ENCODE results near the gene EPHB2.
"Not testable (repeated sequence)": the region's sequence is repeated elsewhere in the genome, so short reads cannot be mapped to it uniquely, and the experiment has no call there.

Gene EPHB2

DNA sequence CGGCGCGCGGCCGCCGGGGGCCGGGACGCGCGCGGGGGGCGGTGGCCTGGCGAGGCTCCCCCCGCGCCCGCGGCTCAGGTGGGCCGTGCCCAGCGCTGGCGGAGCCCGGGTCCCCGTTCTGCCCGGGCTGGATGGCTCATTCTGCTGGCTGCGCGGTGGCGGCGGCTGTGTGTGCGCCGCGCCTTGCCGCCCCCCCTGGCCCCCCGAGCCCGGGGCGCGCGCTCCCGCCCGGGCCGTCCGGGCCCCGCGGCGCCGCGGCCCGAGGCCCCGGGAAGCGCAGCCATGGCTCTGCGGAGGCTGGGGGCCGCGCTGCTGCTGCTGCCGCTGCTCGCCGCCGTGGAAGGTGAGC lies at the start of gene EPHB2:
Gene EPHB2 (plus strand): TSS at position 139 of the 349 bp plus-strand sequence. CDS start 144 bp downstream, at position 283.
- no peak for DNase-seq

DNA sequence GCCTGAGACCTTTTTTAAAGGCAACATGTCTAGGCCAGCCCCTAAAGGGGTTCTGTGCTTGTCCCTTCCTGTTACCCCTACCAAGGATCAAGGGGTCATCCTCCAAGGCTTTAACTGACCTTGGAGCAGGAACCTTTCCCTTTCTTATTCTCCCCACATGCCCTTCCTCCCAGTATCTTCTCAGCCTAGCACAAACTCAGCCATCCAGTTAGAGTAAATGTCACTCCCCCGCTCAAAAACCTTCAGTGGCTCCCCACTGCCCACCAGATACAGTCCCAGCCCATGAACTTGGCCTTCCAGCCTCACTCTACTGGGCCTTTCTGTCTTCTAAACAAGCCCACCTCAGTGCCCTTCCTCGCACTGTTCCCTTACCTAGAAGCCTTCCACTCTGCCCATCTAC lies 48.8 kb upstream of the EPHB2 start:
- no peak for DNase-seq

DNA sequence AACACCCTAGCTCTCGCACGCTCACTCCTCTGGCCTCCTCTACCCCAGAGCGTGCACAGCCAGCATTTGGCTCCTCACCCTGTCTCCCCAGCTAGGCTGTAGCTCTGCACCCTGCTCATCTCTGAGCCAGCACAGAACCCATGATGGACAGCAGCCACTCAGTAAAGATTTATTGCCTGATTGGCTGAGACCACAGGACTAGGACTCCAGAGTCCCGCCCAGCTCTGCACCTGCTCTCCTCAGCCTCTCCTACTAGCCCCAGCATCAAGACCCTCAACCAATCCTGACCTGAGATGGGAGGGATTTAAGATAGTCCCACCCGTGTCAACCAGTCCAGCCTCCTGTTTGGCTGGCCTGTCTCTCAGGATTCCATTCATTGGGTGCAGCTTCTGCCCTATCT lies 48.3 kb upstream of the EPHB2 start:
- DNase-seq, result no peak

DNA sequence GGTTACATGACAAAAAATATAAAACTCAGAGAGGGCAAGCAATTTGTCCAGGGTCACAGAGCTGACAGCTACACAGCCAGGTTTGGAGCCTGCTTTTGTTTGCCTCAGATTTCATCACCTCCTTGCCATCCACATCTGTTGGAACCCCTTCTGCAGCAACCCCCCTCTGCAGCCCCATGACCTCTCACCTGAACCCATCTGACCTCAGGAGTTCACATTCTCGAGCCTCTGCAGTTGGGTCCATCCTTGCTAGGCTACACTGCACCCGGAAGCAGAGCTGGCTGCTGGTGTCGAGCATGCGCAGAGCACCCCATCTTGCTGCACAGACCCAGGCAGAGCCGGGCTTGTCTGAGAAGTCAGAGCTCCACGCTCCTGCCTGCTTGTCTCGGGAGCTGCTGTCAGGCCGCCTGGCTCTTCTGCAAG lies 47.6 kb upstream of the EPHB2 start:
- no peak for DNase-seq

DNA sequence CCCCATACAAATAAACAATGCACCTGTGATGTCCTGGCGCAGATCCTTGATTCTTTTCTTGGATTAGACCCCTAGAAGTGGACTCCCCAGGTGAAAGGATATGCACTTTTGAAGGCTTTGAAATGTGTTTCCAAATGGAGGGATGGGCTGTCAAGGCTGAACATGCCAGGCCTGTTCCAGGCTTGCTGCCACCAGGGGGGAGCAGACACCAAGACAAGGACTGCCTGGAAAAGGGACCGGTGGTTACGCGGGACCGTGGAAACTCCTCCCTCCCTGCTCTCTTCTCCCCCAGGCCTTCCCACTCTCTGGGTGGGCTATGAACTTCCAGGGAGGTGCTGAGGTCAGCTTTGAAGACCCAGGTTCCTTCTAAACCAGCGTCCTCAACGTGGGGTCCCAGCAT lies 44.9 kb upstream of the EPHB2 start:
- DNase-seq, result no peak

DNA sequence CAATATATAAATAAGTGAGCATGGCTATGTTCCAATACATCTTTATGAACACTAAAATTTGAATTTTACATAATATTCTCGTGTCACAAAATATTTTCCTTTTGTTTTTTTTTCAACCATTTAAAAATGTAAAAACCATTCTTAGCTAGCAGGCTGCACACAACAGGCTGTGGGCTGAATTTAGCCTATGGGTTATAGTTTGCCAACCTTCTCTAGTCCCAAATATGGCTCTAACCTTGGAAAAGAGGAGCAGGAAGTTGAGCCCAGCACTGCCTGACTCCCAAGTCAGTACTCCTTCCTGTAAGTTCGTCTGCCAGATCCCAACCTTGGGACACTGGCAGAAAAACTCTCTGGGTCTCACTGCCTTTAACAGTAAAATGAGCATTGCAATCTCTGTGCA lies 44.2 kb upstream of the EPHB2 start:
- DNase-seq, result no peak

DNA sequence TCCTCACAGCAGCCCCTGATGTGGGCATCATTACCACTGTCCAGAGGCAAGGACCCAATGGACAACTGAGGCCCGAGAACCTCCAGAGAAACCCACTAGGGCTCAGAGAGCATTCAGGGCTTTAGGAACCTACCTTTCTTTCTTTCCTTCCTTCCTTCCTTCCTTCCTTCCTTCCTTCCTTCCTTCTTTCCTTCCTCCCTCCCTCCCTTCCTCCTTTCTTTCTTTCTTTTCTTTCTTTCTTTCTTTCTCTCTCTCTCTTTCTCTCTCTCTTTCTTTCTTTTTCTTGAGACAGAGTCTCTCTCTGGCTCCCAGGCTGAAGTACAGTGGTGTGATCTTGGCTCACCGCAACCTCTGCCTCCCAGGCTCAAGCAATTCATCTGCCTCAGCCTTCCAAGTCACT lies 41.8 kb upstream of the EPHB2 start:
- DNase-seq, result not testable (repeated sequence)

DNA sequence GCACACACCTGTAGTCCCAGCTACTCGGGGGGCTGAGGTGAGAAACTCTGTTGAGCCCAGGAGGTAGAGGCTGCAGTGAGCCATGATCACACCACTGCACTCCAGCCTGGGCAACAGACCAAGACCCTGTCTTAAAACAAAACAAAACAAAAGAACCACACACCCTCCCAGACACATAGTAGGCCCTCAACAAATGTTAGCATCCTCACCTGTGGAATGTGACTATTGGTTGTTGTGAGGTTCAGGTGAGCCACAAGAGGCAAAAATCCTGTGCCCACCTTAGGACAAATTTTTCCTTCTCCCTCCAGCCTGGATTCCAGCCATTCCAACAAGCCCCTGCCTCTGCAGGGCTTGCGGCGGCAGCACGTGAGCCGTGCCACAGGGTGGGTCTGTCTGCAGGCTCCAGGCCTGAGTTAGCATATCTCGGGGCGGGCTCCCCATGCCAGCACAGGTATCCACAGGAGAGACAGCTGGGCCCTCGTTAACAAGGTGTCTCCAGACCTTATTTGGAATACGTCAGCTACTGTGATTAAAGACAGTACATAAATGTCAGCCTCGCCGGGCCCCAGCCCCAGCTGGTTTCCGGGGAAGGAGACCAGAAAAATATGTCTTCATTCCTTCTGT lies 40.2 kb upstream of the EPHB2 start:
- DNase-seq, result no peak

DNA sequence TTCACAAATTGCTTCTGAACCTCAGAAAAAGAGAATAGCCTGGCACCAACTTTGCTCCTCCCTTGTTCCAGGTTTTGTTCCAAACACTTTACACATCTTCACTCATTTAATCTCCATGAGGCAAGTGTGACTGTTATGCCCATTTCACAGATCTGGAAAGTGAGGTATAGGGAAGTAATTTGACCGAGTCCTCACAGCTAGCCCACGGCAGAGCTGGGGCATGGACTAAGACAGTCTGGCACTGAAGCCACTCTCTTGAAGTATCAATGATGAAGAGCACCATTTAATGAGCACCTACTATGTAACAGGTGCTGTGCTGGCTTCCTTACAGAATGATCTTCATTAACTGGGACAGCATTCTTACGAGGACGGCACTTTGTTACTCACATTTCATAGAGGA lies 38.6 kb upstream of the EPHB2 start:
- no peak for DNase-seq

DNA sequence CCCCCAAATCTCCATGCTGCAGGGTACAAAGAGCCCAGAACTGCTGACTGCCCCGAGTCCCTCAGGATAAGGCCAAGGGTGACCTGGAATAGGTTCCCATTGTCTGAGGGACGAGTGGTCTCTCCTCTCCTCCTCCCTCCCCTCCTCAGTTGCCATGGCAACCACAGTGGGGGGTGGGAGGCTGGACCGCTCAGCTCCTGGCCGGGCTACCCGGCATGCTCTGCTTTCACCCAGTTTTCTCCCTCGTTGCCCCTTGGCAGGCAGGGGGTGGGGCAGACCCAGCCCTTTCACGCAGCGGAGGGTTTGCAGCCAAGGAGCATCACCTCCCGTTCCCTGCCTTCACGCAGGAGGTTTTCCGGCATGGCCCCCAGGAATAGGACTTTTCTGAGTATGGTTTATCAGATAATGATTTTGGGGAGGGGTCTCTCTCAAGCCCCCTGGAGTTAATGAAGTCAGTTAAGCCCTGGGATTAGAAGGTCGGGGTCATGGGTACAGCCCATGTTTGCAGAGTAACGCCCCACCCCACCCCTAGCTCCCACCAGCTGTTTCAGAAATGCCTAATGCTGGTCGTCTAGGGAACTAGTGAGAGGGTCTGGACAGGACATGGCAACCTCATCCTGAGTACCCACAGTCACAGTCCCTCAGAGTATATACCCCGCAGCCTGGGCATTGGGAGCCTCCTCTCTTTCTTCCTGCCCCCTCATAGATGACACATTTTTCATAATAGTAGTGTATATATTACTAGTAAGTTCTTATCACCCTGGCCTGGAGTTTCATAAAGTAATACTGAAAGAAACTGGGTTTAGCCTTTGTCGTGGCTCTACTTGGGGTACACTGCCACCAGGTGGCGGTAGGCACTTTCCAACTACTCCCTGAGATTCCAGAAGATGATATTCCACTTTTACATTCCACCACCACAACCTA lies 36.9 kb upstream of the EPHB2 start:
- DNase-seq, result no peak

DNA sequence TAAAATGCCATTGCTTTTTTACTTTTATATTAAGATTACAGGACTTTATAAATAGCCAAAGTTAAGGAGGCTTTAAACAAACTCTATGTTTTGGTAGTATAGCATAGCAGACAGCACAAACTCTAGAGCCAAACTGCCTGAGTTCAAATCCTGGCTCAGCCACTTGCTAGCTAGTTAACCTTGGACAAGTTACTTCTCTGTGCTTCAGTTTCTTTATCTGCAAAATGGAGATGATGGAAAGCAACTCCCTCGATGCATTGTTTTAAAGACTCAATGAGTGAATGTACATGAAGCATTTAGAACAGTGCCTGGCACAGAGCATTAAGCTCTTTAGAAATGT lies 36.3 kb upstream of the EPHB2 start:
- DNase-seq, result no peak

DNA sequence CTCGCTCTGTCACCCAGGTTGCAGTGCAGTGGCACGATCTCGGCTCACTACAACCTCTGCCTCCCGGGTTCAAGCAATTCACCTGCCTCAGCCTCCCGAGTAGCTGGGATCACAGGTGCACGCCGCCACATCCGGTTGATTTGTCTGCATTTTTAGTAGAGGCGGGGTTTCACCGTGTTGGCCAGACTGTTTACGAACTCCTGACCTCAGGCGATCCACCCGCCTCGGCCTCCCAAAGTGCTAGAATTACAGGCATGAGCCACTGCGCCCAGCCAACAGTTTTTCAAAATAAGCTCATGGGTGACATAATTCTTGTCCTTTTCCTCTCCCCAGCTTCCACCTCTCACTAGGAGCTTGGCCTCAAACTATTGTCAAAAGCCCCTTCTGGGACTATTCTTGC lies 34.5 kb upstream of the EPHB2 start:
- not testable (repeated sequence) for DNase-seq

DNA sequence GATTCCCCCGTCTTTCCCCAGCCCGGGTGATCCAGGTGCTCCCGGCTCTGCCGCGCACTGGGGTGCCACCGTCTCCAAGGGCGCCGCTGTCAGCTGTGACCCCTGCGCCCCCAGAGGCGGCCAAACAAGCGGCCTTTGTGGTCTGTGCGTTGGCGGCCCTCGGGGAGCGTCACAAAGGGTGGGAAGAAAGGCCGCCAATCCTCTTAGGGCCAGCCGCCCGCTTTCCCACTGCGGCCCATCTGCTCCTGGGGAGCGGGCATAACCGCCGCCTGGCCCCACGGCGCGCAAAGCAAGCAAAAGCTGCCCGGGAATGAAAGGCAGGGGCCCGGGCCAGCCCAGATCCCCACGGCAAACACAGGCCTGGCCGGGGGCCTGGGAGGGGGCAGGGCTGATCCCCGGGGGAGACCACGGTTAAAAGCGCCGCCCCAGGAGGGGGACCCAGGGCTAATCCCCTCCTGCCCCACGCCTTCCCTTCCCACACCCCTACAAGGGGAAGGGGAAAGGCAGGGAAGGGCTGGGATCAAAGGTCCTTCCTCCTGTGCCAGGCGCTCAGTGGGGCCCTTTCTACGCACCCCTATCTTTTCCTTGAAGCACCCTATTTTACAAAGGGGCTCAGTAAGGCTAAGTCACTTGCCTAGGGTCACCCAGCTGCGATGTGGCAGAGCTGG lies 33.6 kb upstream of the EPHB2 start:
- DNase-seq, result no peak

DNA sequence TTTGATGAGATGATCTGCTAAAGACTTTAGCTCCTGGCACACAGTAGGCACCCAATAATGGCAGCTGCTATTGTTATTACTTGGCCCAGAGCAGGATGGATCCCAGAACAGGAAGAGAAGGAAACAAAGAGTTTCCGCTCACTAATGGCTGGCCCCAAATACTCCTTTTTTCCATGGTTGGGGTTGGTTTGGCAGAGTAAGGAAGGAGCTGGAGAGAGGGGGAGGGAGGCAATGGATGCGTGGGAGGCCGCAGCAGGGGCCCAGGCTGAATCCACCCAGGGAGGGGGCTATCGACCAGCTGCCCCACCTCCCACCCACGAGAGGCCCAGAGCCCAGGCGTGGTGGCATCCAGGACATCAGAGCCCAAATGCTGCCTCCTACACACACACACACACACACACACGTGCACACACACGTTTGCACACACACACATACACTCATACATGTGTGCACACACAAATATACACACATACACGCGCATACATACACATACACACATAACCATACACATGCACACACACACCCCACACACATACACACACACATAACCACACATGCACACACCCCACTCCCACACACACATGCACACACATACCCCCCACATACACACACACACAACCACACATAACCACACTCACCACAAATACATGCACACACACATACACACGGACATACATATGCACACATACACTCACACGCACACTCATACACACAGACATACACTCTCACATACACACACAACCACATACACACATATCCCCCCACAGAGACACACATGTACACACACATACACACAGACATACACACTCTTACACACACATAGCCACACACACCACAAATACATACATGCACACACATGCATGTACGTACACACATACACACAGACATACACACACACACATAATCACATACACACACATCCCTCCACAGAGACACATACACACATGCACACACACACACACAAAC lies 32.4 kb upstream of the EPHB2 start:
- no peak for DNase-seq

DNA sequence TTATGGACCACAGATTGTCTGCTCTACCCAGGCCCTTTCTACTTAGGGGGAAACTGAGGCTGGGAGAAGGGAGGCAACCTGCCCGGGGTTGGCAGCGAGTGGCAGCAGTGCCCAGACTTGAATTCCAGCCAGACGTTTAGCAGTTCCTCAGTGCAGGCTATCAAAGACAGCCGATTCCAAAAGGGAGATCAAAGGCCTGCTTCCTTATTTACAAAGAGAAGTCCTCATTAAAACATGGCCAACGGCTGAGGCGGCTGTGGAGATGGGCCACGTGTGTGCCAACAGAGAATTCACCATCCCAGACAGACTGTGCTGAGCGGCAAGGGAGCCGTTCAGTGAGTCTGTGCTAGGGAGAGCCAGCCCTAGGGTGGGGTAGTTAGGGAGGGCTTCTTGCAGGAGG lies 29.9 kb upstream of the EPHB2 start:
- no peak for DNase-seq

DNA sequence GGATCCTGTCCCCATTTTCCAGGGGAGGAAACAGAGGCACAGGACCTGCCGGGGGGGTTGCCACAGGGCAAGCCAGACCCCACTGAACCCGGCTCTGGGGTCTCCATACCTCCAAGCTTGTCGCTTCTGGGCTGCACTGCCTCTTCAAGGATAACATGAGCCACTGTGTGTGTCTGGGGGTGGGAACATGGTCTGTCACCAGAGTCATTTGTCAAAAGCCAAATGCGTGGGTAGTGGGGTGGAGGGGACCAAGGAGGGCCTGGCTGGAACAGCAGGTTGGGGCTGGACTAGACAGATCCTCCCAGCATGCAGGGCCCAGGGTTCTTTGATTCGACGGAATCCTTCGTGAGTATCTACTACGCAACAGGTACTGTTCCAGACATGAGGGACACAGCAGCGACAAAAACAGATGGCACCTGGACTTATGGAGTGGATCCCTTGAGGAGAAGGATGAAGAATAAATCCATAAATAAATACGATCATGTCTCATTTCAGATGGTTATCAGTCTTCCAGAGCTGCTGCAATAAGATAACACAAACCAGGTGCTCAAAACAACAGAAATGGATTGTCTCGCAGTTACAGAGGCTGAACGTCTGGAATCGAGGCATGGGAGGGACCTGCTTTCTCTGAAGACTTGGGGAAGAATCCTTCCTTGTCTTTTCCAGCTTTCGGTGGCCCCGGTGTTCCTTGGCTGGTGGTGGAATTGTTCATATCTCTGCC lies 28.9 kb upstream of the EPHB2 start:
- no peak for DNase-seq

DNA sequence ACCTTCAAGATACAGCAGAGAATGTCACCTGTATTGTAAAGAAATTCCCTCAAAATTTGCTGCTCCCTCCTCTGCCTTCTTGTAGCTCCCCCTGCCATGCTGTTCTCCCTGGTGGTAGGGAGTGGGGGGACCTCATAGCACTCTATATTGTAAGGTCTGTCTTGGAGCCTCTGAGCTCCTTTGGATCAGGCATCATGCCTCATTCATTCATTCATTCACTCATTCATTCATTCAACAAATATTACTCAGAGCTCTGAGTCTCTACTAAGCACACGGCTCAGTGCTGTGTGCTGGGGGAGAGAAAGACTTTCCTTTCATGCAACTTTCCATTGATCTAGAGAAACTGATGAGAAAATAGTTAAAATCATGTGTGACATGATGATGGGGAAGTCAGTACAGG lies 27.1 kb upstream of the EPHB2 start:
- no peak for DNase-seq

DNA sequence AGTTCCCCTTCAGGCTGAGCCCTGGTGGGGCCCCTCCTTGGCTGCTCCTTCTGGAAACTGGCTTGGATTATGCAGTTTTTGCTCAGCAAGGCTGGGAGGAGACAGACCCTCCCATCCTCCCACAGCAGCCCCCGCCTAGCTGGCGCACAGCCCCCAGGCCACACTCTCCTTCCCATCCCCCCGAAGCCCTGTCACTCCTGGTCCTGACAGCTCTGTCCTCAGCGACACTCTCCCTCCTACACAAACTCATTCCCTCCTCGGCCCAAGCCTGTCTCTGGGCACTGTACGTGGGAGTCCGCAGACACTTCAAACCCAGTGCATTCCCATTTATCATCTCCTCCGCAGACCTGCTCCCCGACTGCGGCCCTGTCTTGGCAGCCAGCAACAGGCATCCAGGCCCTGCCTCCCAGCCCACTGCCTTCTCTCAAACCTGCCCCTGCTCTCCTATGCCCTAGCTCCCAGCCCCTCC lies 25.0 kb upstream of the EPHB2 start:
- no peak for DNase-seq

DNA sequence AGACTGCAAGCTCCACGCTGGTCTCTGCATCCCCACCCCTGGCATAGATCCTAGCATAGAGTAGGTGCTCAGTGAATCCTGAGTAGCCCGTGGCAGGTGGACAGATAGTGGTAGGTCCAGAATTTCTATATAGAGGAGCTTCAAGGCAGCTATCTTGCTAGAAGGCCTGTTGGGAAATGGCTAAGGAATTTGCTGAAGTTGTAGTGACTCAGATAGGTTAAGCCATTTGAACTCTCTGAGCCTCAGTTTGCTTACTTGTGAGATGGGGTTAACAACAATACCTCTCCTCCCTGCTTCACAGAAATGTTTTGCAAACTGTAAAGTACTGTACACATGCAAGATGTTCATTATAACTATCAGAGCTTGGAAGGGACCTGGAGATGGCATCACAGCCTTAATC lies 23.4 kb upstream of the EPHB2 start:
- no peak for DNase-seq

DNA sequence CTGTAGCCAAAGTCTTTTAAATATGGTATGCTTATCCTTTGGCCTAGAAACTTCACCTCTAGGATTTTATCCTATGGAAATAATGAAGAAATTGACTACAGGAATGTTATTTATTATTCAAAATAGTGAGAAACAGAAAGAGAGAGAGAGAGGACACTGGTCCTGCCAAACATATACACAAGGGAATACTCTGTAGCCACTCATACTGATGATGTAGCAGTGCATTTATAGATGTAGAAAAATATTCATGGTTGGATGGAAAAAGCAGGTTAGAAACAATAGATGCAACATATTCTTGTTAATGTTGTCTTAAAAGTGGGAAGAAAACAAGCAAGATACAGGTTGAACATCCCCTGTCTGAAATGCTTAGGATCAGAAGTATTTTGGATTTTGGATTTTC lies 22.2 kb upstream of the EPHB2 start:
- DNase-seq, result no peak

DNA sequence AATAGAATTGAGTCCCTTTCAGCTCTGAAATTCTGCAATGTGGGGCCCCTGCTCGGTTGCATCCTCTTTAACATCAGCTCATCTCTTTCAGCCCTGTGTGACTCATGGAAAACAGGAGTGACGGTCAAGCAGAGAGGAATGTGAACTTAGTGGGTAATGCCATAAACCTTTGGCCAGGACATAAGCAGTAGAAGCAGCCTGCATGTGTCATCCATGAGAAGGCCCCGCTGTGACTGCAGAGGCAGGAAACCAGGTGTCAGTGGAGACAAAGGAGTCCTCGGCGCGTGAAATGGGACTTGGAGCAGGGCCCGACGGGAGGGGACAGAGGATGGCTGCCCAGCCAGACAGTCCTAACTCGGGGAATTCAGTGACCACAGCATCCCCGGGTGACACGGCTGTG lies 21.1 kb upstream of the EPHB2 start:
- no peak for DNase-seq
